Tibial nerve (tissue), 4 donors: ENCODE results near the gene FOXO4.

Source experiments
- CTCF ChIP-seq, 5 experiments: fragments of 200-600 bp in 3 of 5; fragments of 450-650 bp in 2 of 5; sonication (generic) in 3 of 5; IDR thresholded peaks; one replicate each; pipeline ENCODE4 v1.5.1; 2016 to 2019; ENCODE audit warnings: antibody characterized with exemption in 5 of 5, mild to moderate bottlenecking in 3 of 5, moderate library complexity in 2 of 5
- EP300 ChIP-seq, 2 donors: sonication (generic); formaldehyde crosslinking; IDR thresholded peaks; one replicate each; pipeline ENCODE4 v1.6.1; 2017; ENCODE audit warnings: antibody characterized with exemption in 2 of 2, mild to moderate bottlenecking in 1 of 2
- POLR2A ChIP-seq, 2 donors: fragments of 450-650 bp; IDR thresholded peaks; one replicate each; pipeline ENCODE4 v1.6.1; 2017; ENCODE audit warnings: antibody characterized with exemption in 2 of 2, mild to moderate bottlenecking in 2 of 2, moderate library complexity in 2 of 2

GRCh38 chrX:71082124-71082647, 13.5 kb upstream of the FOXO4 start:
- TF ChIP-seq CTCF (IDR thresholded peaks at IDR 0.05) (no peak), POLR2A (IDR thresholded peaks at IDR 0.05) (no peak), EP300 (IDR thresholded peaks at IDR 0.05) (no peak)
